ENCODE data around the gene COLEC12.
A peak's percentile ranks its signal among the peaks of the same experiment; 100 is the strongest.

COLEC12 gene

GRCh38 chr18:500632-501405 lies at the start of gene COLEC12:
Gene COLEC12, minus strand, starts transcription at chr18:500701. Its CDS starts 187 bp downstream, at chr18:500514.
- Mint-ChIP-seq H3K36me3 (ENCODE audit: low read depth) (no peaks in the 10 kb centered on the region), H3K27ac (no peak within 1 kb of the TSS), H3K4me3 (no peak within 1 kb of the TSS), H3K4me1 (ENCODE audit: low read depth) (peaks cover 11% of the 10 kb centered on the region), H3K9me3 (no peaks in the 10 kb centered on the region), H3K27me3 (peaks cover 56% of the 10 kb centered on the region)

DNA sequence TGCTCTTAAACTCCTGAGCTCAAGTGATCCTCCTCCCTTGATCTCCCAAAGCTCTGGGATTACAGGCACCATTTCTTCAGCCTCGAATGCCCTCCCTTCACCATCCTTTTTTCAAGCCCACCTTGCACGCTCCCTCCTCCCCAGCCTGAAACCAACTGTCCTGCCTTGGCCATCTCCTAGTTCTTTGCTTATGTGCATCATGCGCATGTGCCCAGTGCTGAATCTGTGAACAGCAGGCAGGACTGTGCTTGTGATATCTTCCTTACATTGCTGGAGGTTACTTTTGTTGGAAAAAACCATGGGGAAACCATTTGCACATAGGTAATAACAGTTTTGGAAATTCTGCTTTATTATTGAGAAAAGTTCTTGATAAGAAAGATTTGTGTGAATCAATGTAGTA lies 49.5 kb upstream of the COLEC12 start:
- H3K4me1 Mint-ChIP-seq (ENCODE audit: low read depth): no peaks in the 10 kb centered on the region
- no peak overlapping the region for H3K27ac Mint-ChIP-seq
- peaks cover 10% of the 10 kb centered on the region for H3K27me3 Mint-ChIP-seq
- no peaks in the 10 kb centered on the region for H3K9me3 Mint-ChIP-seq
- no peak overlapping the region for H3K4me3 Mint-ChIP-seq
- no peaks in the 10 kb centered on the region for H3K36me3 Mint-ChIP-seq (ENCODE audit: low read depth)

- peaks cover 6% of the 10 kb centered on the region for H3K27me3 Mint-ChIP-seq
- H3K4me1 Mint-ChIP-seq (ENCODE audit: low read depth): no peaks in the 10 kb centered on the region
- no peak overlapping the region for H3K4me3 Mint-ChIP-seq
- no peak overlapping the region for H3K27ac Mint-ChIP-seq
- no peaks in the 10 kb centered on the region for H3K9me3 Mint-ChIP-seq
- H3K36me3 Mint-ChIP-seq (ENCODE audit: low read depth): no peaks in the 10 kb centered on the region
Measured at GRCh38 chr18:543447-544078, 43.1 kb upstream of the COLEC12 start.

- Mint-ChIP-seq H3K9me3 (no peaks in the 10 kb centered on the region), H3K4me1 (ENCODE audit: low read depth) (no peaks in the 10 kb centered on the region), H3K36me3 (ENCODE audit: low read depth) (no peaks in the 10 kb centered on the region), H3K27ac (no peak overlapping the region), H3K4me3 (no peak overlapping the region), H3K27me3 (no peaks in the 10 kb centered on the region)
Measured at GRCh38 chr18:533995-534601, 33.6 kb upstream of the COLEC12 start.

DNA sequence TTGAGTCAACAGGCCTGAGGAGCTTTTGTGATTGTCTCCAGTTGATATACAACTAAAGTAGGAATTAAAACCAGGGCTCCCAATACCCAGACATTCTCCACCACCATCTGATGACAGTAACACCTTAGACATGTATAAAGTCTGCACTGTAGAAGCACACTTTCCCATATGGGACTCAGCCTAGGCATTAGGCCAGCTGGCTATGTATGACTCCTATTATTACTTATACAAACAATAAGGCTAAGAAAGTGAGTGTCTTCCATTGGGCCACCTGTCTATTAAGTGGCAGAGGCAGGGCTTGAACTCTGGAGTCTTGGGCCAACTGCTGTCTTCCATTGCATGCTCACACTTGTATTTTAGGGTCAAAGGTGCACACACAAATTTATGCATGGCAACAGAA lies 32.1 kb upstream of the COLEC12 start:
- Mint-ChIP-seq H3K36me3 (ENCODE audit: low read depth) (no peaks in the 10 kb centered on the region), H3K4me1 (ENCODE audit: low read depth) (no peaks in the 10 kb centered on the region), H3K4me3 (no peak overlapping the region), H3K27ac (no peak overlapping the region), H3K27me3 (no peaks in the 10 kb centered on the region), H3K9me3 (no peaks in the 10 kb centered on the region)

- no peaks in the 10 kb centered on the region for H3K36me3 Mint-ChIP-seq (ENCODE audit: low read depth)
- no peak overlapping the region for H3K4me3 Mint-ChIP-seq
- no peaks in the 10 kb centered on the region for H3K4me1 Mint-ChIP-seq (ENCODE audit: low read depth)
- no peaks in the 10 kb centered on the region for H3K27me3 Mint-ChIP-seq
- no peaks in the 10 kb centered on the region for H3K9me3 Mint-ChIP-seq
- H3K27ac Mint-ChIP-seq: no peak overlapping the region
Measured at GRCh38 chr18:532018-532417, 31.5 kb upstream of the COLEC12 start.

DNA sequence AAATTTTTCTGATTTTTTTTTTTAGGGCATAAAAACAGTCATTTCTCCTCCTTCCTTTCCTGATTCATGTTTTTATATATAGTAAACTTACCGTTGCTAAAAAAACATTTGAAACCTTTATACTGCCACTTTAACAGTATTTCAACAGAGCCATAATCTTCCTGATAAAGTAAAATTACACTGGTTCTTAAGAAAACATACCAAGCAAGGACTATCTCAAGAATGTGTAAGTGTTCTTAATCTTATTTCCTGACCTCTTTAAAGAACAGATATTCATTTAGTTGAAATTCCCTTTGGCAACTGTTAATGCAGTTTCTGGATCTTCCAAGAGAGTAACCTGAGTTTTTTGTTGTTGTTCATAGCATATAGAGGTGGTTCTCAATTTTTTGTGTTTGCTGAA lies 26.6 kb upstream of the COLEC12 start:
- no peak overlapping the region for H3K27ac Mint-ChIP-seq
- no peak overlapping the region for H3K4me3 Mint-ChIP-seq
- H3K27me3 Mint-ChIP-seq: peaks cover 3% of the 10 kb centered on the region
- no peaks in the 10 kb centered on the region for H3K36me3 Mint-ChIP-seq (ENCODE audit: low read depth)
- H3K9me3 Mint-ChIP-seq: no peaks in the 10 kb centered on the region
- H3K4me1 Mint-ChIP-seq (ENCODE audit: low read depth): no peaks in the 10 kb centered on the region

DNA sequence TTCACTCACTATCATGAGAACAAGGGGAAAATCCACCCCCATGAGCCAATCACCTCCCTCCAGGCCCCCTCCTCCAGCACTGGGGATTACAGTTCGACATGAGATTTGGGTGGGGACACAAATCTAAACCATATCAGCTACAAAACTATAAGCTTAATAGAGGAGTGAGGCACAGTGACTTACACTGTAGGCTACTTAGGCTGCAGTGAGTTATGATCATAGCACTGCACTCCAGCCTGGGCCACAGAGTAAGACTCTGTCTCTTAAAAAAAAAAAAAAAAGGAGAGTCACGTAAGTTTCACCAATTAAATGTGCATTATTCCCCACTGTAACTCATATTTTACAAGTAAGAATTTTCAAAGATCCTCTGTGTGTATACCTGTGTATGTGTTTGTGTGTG lies 26.2 kb upstream of the COLEC12 start:
- Mint-ChIP-seq H3K4me1 (ENCODE audit: low read depth) (no peaks in the 10 kb centered on the region), H3K36me3 (ENCODE audit: low read depth) (no peaks in the 10 kb centered on the region), H3K27me3 (peaks cover 3% of the 10 kb centered on the region), H3K9me3 (no peaks in the 10 kb centered on the region), H3K27ac (no peak overlapping the region), H3K4me3 (no peak overlapping the region)

GRCh38 chr18:525036-525797 lies 24.7 kb upstream of the COLEC12 start:
- H3K27me3 Mint-ChIP-seq: peaks cover 3% of the 10 kb centered on the region

GRCh38 chr18:524466-524865 lies 24.0 kb upstream of the COLEC12 start:
- no peak overlapping the region for H3K4me3 Mint-ChIP-seq
- no peaks in the 10 kb centered on the region for H3K9me3 Mint-ChIP-seq
- H3K27me3 Mint-ChIP-seq: peaks cover 3% of the 10 kb centered on the region
- peaks cover 4% of the 10 kb centered on the region for H3K4me1 Mint-ChIP-seq (ENCODE audit: low read depth)
- H3K27ac Mint-ChIP-seq: no peak overlapping the region
- no peaks in the 10 kb centered on the region for H3K36me3 Mint-ChIP-seq (ENCODE audit: low read depth)

More at GRCh38 chr18:525036-525797, 24.7 kb upstream of the COLEC12 start:
- Mint-ChIP-seq H3K4me1 (ENCODE audit: low read depth) (peaks cover 4% of the 10 kb centered on the region), H3K4me3 (no peak overlapping the region), H3K9me3 (no peaks in the 10 kb centered on the region), H3K36me3 (ENCODE audit: low read depth) (no peaks in the 10 kb centered on the region), H3K27ac (no peak overlapping the region)

GRCh38 chr18:523561-523960 lies 23.1 kb upstream of the COLEC12 start:
- Mint-ChIP-seq H3K4me3 (no peak overlapping the region), H3K36me3 (ENCODE audit: low read depth) (no peaks in the 10 kb centered on the region), H3K27ac (no peak overlapping the region), H3K9me3 (no peaks in the 10 kb centered on the region), H3K4me1 (ENCODE audit: low read depth) (peaks cover 9% of the 10 kb centered on the region), H3K27me3 (peaks cover 8% of the 10 kb centered on the region)

GRCh38 chr18:519019-519879 lies 18.7 kb upstream of the COLEC12 start:
- Mint-ChIP-seq H3K27ac (peak overlapping the region; percentile 48), H3K4me1 (ENCODE audit: low read depth) (peaks cover 10% of the 10 kb centered on the region), H3K9me3 (peaks cover 4% of the 10 kb centered on the region), H3K27me3 (peaks cover 10% of the 10 kb centered on the region), H3K36me3 (ENCODE audit: low read depth) (no peaks in the 10 kb centered on the region), H3K4me3 (no peak overlapping the region)

GRCh38 chr18:518081-518480 lies 17.6 kb upstream of the COLEC12 start:
- H3K36me3 Mint-ChIP-seq (ENCODE audit: low read depth): no peaks in the 10 kb centered on the region
- H3K9me3 Mint-ChIP-seq: peaks cover 4% of the 10 kb centered on the region
- H3K27me3 Mint-ChIP-seq: peaks cover 10% of the 10 kb centered on the region
- no peak overlapping the region for H3K27ac Mint-ChIP-seq
- H3K4me3 Mint-ChIP-seq: no peak overlapping the region
- H3K4me1 Mint-ChIP-seq (ENCODE audit: low read depth): peaks cover 10% of the 10 kb centered on the region

- Mint-ChIP-seq H3K27ac (no peak overlapping the region), H3K4me3 (no peak overlapping the region), H3K4me1 (ENCODE audit: low read depth) (peaks cover 10% of the 10 kb centered on the region), H3K9me3 (peaks cover 4% of the 10 kb centered on the region), H3K27me3 (peaks cover 10% of the 10 kb centered on the region), H3K36me3 (ENCODE audit: low read depth) (no peaks in the 10 kb centered on the region)
Measured at GRCh38 chr18:515838-516237, 15.3 kb upstream of the COLEC12 start.
